SK-N-SH (cell line): ENCODE measurements around the gene TBL1X.

Experiments used
- CHD2 ChIP-seq: fragments of 150-350 bp; IDR thresholded peaks from 2 replicates; pipeline ENCODE4 v1.6.1; 2018; ENCODE audit warnings: low read length; ENCODE audit not compliant: partially characterized antibody
- CTCF ChIP-seq: fragments of 200-600 bp; sonication (generic); IDR thresholded peaks from 2 replicates; pipeline ENCODE4 v1.6.1; 2017; ENCODE audit warnings: antibody characterized with exemption, mild to moderate bottlenecking, moderate library complexity
- ELF1 ChIP-seq: IDR thresholded peaks from 2 replicates; pipeline ENCODE4 v1.4.0; 2012
- EP300 ChIP-seq, 2 experiments: IDR thresholded peaks; 2 replicates each; pipeline versions ENCODE4 v1.4.0 to v1.6.1; 2012; ENCODE audit warnings: borderline replicate concordance in 1 of 2, low read depth in 1 of 2, low read length in 1 of 2
- FOSL2 ChIP-seq: IDR thresholded peaks from 2 replicates; pipeline ENCODE4 v1.4.0; 2012; ENCODE audit warnings: low read depth, mild to moderate bottlenecking, moderate library complexity, borderline replicate concordance
- FOXM1 ChIP-seq: IDR thresholded peaks from 2 replicates; pipeline ENCODE4 v1.4.0; 2012; ENCODE audit warnings: low read depth, mild to moderate bottlenecking
- JUND ChIP-seq: IDR thresholded peaks from 2 replicates; pipeline ENCODE4 v1.4.0; 2012
- PBX3 ChIP-seq: IDR thresholded peaks from 2 replicates; pipeline ENCODE4; 2012
- POLR2AphosphoS5 ChIP-seq: IDR thresholded peaks from 2 replicates; pipeline ENCODE4 v1.6.1; 2012; ENCODE audit warnings: low read depth, low read length
- REST ChIP-seq: IDR thresholded peaks from 2 replicates; pipeline ENCODE4 v1.6.1; 2012; ENCODE audit warnings: mild to moderate bottlenecking, low read depth, low read length, moderate library complexity
- RFX5 ChIP-seq: IDR thresholded peaks from 2 replicates; pipeline ENCODE4 v1.6.1; 2012; ENCODE audit warnings: mild to moderate bottlenecking, improper control_type of control experiment, low read length
- SIN3A ChIP-seq: IDR thresholded peaks from 2 replicates; pipeline ENCODE4 v1.6.1; 2012; ENCODE audit warnings: low read depth, mild to moderate bottlenecking, low read length, moderate library complexity, borderline replicate concordance
- USF1 ChIP-seq: IDR thresholded peaks from 2 replicates; pipeline ENCODE4 v1.4.0; 2012; ENCODE audit warnings: low read depth, borderline replicate concordance

GRCh38 chrX:9663216-9663615 lies 198.4 kb downstream of the TBL1X start:
- TF ChIP-seq PBX3 (no peak), FOXM1 (no peak), EP300 (IDR thresholded peaks at IDR 0.05; ENCODE audit: borderline replicate concordance in 1 of 2, low read depth in 1 of 2, low read length in 1 of 2) (no peak), CTCF (no peak), CHD2 (no peak), POLR2AphosphoS5 (no peak), SIN3A (no peak), FOSL2 (no peak), USF1 (no peak), RFX5 (no peak), JUND (no peak), ELF1 (no peak), REST (no peak)
